ENCODE data around the gene ALG6.

ALG6 gene

GRCh38 chr1:63411066-63411465 lies 43.6 kb downstream of the ALG6 start:
- TF ChIP-seq RAD21 (IDR thresholded peaks at IDR 0.05; ENCODE audit: low read depth): no peak
- TF ChIP-seq NFIC (IDR thresholded peaks at IDR 0.05): 0 out of 2 replicates have a peak, but pooled peaks have one; percentile 12

- TF ChIP-seq YY1 (IDR thresholded peaks at IDR 0.05; ENCODE audit: low read depth) (no peak), CREB1 (IDR thresholded peaks at IDR 0.05; ENCODE audit: low read depth) (no peak), ZBTB7A (IDR thresholded peaks at IDR 0.05; ENCODE audit: low read depth) (no peak), TEAD4 (IDR thresholded peaks at IDR 0.05) (no peak), EP300 (IDR thresholded peaks at IDR 0.05; ENCODE audit: borderline replicate concordance) (no peak), MAX (IDR thresholded peaks at IDR 0.05) (no peak), FOXM1 (IDR thresholded peaks at IDR 0.05; ENCODE audit: borderline replicate concordance, low read depth) (no peak), TAF1 (IDR thresholded peaks at IDR 0.05; ENCODE audit: low read depth) (no peak), NFIC (IDR thresholded peaks at IDR 0.05) (no peak), USF1 (IDR thresholded peaks at IDR 0.05) (no peak), TCF12 (IDR thresholded peaks at IDR 0.05; ENCODE audit: low read depth) (no peak), EGR1 (IDR thresholded peaks at IDR 0.05) (no peak)
These were observed 46.0 kb downstream of the ALG6 start for GRCh38 chr1:63413394-63413793.

GRCh38 chr1:63414691-63415365 lies 47.4 kb downstream of the ALG6 start:
- TF ChIP-seq RAD21 (IDR thresholded peaks at IDR 0.05; ENCODE audit: low read depth) (no peak), EP300 (IDR thresholded peaks at IDR 0.05; ENCODE audit: borderline replicate concordance) (no peak), EGR1 (IDR thresholded peaks at IDR 0.05) (no peak), CEBPB (IDR thresholded peaks at IDR 0.05) (no peak), MAX (IDR thresholded peaks at IDR 0.05) (no peak), TAF1 (IDR thresholded peaks at IDR 0.05; ENCODE audit: low read depth) (no peak), REST (IDR thresholded peaks at IDR 0.05; ENCODE audit: low read depth) (no peak), USF1 (IDR thresholded peaks at IDR 0.05) (no peak), FOXM1 (IDR thresholded peaks at IDR 0.05; ENCODE audit: borderline replicate concordance, low read depth) (no peak), ZBTB7A (IDR thresholded peaks at IDR 0.05; ENCODE audit: low read depth) (no peak), TCF12 (IDR thresholded peaks at IDR 0.05; ENCODE audit: low read depth) (no peak), CREB1 (IDR thresholded peaks at IDR 0.05; ENCODE audit: low read depth) (no peak), NFIC (IDR thresholded peaks at IDR 0.05) (no peak), TEAD4 (IDR thresholded peaks at IDR 0.05) (no peak), YY1 (IDR thresholded peaks at IDR 0.05; ENCODE audit: low read depth) (no peak)

GRCh38 chr1:63418101-63418500 lies 50.7 kb downstream of the ALG6 start:
- TF ChIP-seq TAF1 (IDR thresholded peaks at IDR 0.05; ENCODE audit: low read depth): no peak
- no peak for TF ChIP-seq NFIC (IDR thresholded peaks at IDR 0.05)
- TF ChIP-seq CREB1 (IDR thresholded peaks at IDR 0.05; ENCODE audit: low read depth): no peak

- TF ChIP-seq CEBPB (IDR thresholded peaks at IDR 0.05) (no peak), EP300 (IDR thresholded peaks at IDR 0.05; ENCODE audit: borderline replicate concordance) (no peak), TAF1 (IDR thresholded peaks at IDR 0.05; ENCODE audit: low read depth) (no peak), FOXM1 (IDR thresholded peaks at IDR 0.05; ENCODE audit: borderline replicate concordance, low read depth) (no peak), USF1 (IDR thresholded peaks at IDR 0.05) (no peak)
These were observed 56.2 kb downstream of the ALG6 start for GRCh38 chr1:63423649-63424048.

GRCh38 chr1:63428815-63429214 lies 61.4 kb downstream of the ALG6 start:
- TF ChIP-seq TEAD4 (IDR thresholded peaks at IDR 0.05) (no peak), USF1 (IDR thresholded peaks at IDR 0.05) (no peak), ZBTB7A (IDR thresholded peaks at IDR 0.05; ENCODE audit: low read depth) (no peak), EGR1 (IDR thresholded peaks at IDR 0.05) (no peak), YY1 (IDR thresholded peaks at IDR 0.05; ENCODE audit: low read depth) (no peak), EP300 (IDR thresholded peaks at IDR 0.05; ENCODE audit: borderline replicate concordance) (no peak), FOXM1 (IDR thresholded peaks at IDR 0.05; ENCODE audit: borderline replicate concordance, low read depth) (no peak), MAX (IDR thresholded peaks at IDR 0.05) (no peak), RAD21 (IDR thresholded peaks at IDR 0.05; ENCODE audit: low read depth) (no peak), NFIC (IDR thresholded peaks at IDR 0.05) (no peak), TCF12 (IDR thresholded peaks at IDR 0.05; ENCODE audit: low read depth) (no peak), CREB1 (IDR thresholded peaks at IDR 0.05; ENCODE audit: low read depth) (no peak), CEBPB (IDR thresholded peaks at IDR 0.05) (no peak), REST (IDR thresholded peaks at IDR 0.05; ENCODE audit: low read depth) (no peak), TAF1 (IDR thresholded peaks at IDR 0.05; ENCODE audit: low read depth) (no peak)

Measured in Ishikawa (cell line).